Measurements from ENCODE around the gene MS4A2. TPM values are rescaled to one million over a fixed set of nuclear protein-coding genes. Genes with fewer than 3 reads are reported as not detected.
"Not testable (repeated sequence)": the region's sequence is repeated elsewhere in the genome, so short reads cannot be mapped to it uniquely, and the experiment has no call there.

MS4A2 gene
- 0.06 TPM in 1 of 2 replicates, not detected in the other for polyA plus RNA-seq (2013)

- Histone ChIP-seq H2BK120ac (ENCODE audit: insufficient read depth, low read length, poor library complexity) (no peak within 1 kb of the TSS), H3K9me3 (ENCODE audit: insufficient read depth, low read depth, low read length) (no peaks in the 10 kb centered on the region), H4K91ac (ENCODE audit: low read depth, low read length) (no peak within 1 kb of the TSS), H2BK5ac (ENCODE audit: low read depth, low read length, poor library complexity) (no peak within 1 kb of the TSS), H3K14ac (ENCODE audit: low read length) (no peak within 1 kb of the TSS), H4K8ac (ENCODE audit: low read depth, low read length) (no peak within 1 kb of the TSS), H3K79me2 (ENCODE audit: control insufficient read depth, insufficient read depth, low read length, poor library complexity) (no peaks in the 10 kb centered on the region), H2AK5ac (ENCODE audit: low read length) (no peak within 1 kb of the TSS), H3K4me2 (ENCODE audit: low read length) (no peak within 1 kb of the TSS), H2AFZ (ENCODE audit: insufficient read depth, low read length, poor library complexity) (no peak within 1 kb of the TSS), H3K18ac (ENCODE audit: low read length) (no peak within 1 kb of the TSS), H3K36me3 (ENCODE audit: control insufficient read depth in 1 of 2, insufficient read depth in 2 of 2, low read length in 2 of 2) (no peaks in the 10 kb centered on the region), H3K4me3 (ENCODE audit: low read depth, low read length) (no peak within 1 kb of the TSS), H4K12ac (ENCODE audit: low read depth, low read length) (no peak within 1 kb of the TSS), H3K79me1 (ENCODE audit: low read length) (no peaks in the 10 kb centered on the region), H3K27me3 (ENCODE audit: insufficient read depth, low read length) (no peaks in the 10 kb centered on the region), H3K4ac (ENCODE audit: low read depth, low read length) (no peak within 1 kb of the TSS), H3K4me1 (ENCODE audit: control insufficient read depth in 1 of 2, insufficient read depth in 2 of 2, low read length in 2 of 2) (no peaks in the 10 kb centered on the region), H3K9ac (ENCODE audit: low read length) (no peak within 1 kb of the TSS), H3K23ac (ENCODE audit: low read length) (no peak within 1 kb of the TSS), H3K27ac (ENCODE audit: low read depth, low read length) (no peak within 1 kb of the TSS), H2BK12ac (ENCODE audit: low read length) (no peak within 1 kb of the TSS)
- DNase-seq, result no peak
- no CpG with 5 or more reads among the region's 1 CpG for WGBS (ENCODE audit: extremely low coverage, insufficient coverage, insufficient read length)
Measured at GRCh38 chr11:60088364-60088763, at the start of gene MS4A2. MS4A2 (plus strand) TSS chr11:60088664; CDS start chr11:60088766, 102 bp downstream.

GRCh38 chr11:60040109-60040508, 48.4 kb upstream of the MS4A2 start, which contains the start of gene OOSP2:
OOSP2 (plus strand) TSS chr11:60040409; CDS start chr11:60040460, 51 bp downstream.
- WGBS (ENCODE audit: extremely low coverage, insufficient coverage, insufficient read length), result no CpG with 5 or more reads among the region's 8 CpGs
- no peaks in the 10 kb centered on the region for H3K27me3 ChIP-seq (ENCODE audit: insufficient read depth, low read length)

DNA sequence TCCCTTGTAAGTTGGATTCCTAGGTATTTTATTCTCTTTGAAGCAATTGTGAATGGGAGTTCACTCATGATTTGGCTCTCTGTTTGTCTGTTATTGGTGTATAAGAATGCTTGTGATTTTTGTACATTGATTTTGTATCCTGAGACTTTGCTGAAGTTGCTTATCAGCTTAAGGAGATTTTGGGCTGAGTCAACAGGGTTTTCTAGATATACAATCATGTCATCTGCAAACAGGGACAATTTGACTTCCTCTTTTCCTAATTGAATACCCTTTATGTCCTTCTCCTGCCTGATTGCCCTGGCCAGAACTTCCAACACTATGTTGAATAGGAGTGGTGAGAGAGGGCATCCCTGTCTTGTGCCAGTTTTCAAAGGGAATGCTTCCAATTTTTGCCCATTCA, 38.0 kb upstream of the MS4A2 start:
- H2BK5ac ChIP-seq (ENCODE audit: low read depth, low read length, poor library complexity); H3K27ac ChIP-seq (ENCODE audit: low read depth, low read length); H3K27me3 ChIP-seq (ENCODE audit: insufficient read depth, low read length); H3K9ac ChIP-seq (ENCODE audit: low read length); H2AFZ ChIP-seq (ENCODE audit: insufficient read depth, low read length, poor library complexity); H2BK12ac ChIP-seq (ENCODE audit: low read length); H3K4me1 ChIP-seq (ENCODE audit: control insufficient read depth in 1 of 2, insufficient read depth in 2 of 2, low read length in 2 of 2); DNase-seq; H3K14ac ChIP-seq (ENCODE audit: low read length); H3K18ac ChIP-seq (ENCODE audit: low read length); H3K4ac ChIP-seq (ENCODE audit: low read depth, low read length); H2BK120ac ChIP-seq (ENCODE audit: insufficient read depth, low read length, poor library complexity); H4K8ac ChIP-seq (ENCODE audit: low read depth, low read length); H3K4me3 ChIP-seq (ENCODE audit: low read depth, low read length); H3K9me3 ChIP-seq (ENCODE audit: insufficient read depth, low read depth, low read length); H4K91ac ChIP-seq (ENCODE audit: low read depth, low read length); H3K36me3 ChIP-seq (ENCODE audit: control insufficient read depth in 1 of 2, insufficient read depth in 2 of 2, low read length in 2 of 2); H4K12ac ChIP-seq (ENCODE audit: low read depth, low read length); H3K23ac ChIP-seq (ENCODE audit: low read length); H3K79me2 ChIP-seq (ENCODE audit: control insufficient read depth, insufficient read depth, low read length, poor library complexity); H3K4me2 ChIP-seq (ENCODE audit: low read length); H2AK5ac ChIP-seq (ENCODE audit: low read length); H3K79me1 ChIP-seq (ENCODE audit: low read length): not testable (repeated sequence)

More at GRCh38 chr11:60040109-60040508, 48.4 kb upstream of the MS4A2 start, which contains the start of gene OOSP2:
- Histone ChIP-seq H4K8ac (ENCODE audit: low read depth, low read length) (no peak within 1 kb of the TSS), H2BK5ac (ENCODE audit: low read depth, low read length, poor library complexity) (no peak within 1 kb of the TSS), H3K18ac (ENCODE audit: low read length) (no peak within 1 kb of the TSS), H4K91ac (ENCODE audit: low read depth, low read length) (no peak within 1 kb of the TSS), H2BK120ac (ENCODE audit: insufficient read depth, low read length, poor library complexity) (no peak within 1 kb of the TSS), H3K4me3 (ENCODE audit: low read depth, low read length) (no peak within 1 kb of the TSS), H3K9ac (ENCODE audit: low read length) (no peak within 1 kb of the TSS), H2AK5ac (ENCODE audit: low read length) (no peak within 1 kb of the TSS), H3K79me2 (ENCODE audit: control insufficient read depth, insufficient read depth, low read length, poor library complexity) (no peaks in the 10 kb centered on the region), H3K4ac (ENCODE audit: low read depth, low read length) (no peak within 1 kb of the TSS), H3K14ac (ENCODE audit: low read length) (no peak within 1 kb of the TSS), H3K23ac (ENCODE audit: low read length) (no peak within 1 kb of the TSS), H2AFZ (ENCODE audit: insufficient read depth, low read length, poor library complexity) (no peak within 1 kb of the TSS), H3K27ac (ENCODE audit: low read depth, low read length) (no peak within 1 kb of the TSS), H3K36me3 (ENCODE audit: control insufficient read depth in 1 of 2, insufficient read depth in 2 of 2, low read length in 2 of 2) (no peaks in the 10 kb centered on the region), H3K9me3 (ENCODE audit: insufficient read depth, low read depth, low read length) (no peaks in the 10 kb centered on the region), H3K4me1 (ENCODE audit: control insufficient read depth in 1 of 2, insufficient read depth in 2 of 2, low read length in 2 of 2) (no peaks in the 10 kb centered on the region), H3K4me2 (ENCODE audit: low read length) (no peak within 1 kb of the TSS), H3K79me1 (ENCODE audit: low read length) (no peaks in the 10 kb centered on the region), H2BK12ac (ENCODE audit: low read length) (no peak within 1 kb of the TSS), H4K12ac (ENCODE audit: low read depth, low read length) (no peak within 1 kb of the TSS)
- no peak for DNase-seq

GRCh38 chr11:60050839-60051238, 37.6 kb upstream of the MS4A2 start:
- not testable (repeated sequence) for H2BK120ac ChIP-seq (ENCODE audit: insufficient read depth, low read length, poor library complexity); H3K4ac ChIP-seq (ENCODE audit: low read depth, low read length); H3K9me3 ChIP-seq (ENCODE audit: insufficient read depth, low read depth, low read length); H3K4me2 ChIP-seq (ENCODE audit: low read length); H4K8ac ChIP-seq (ENCODE audit: low read depth, low read length); H3K14ac ChIP-seq (ENCODE audit: low read length); DNase-seq; H3K4me1 ChIP-seq (ENCODE audit: control insufficient read depth in 1 of 2, insufficient read depth in 2 of 2, low read length in 2 of 2); H2BK5ac ChIP-seq (ENCODE audit: low read depth, low read length, poor library complexity); H3K27ac ChIP-seq (ENCODE audit: low read depth, low read length); H3K27me3 ChIP-seq (ENCODE audit: insufficient read depth, low read length); H3K79me2 ChIP-seq (ENCODE audit: control insufficient read depth, insufficient read depth, low read length, poor library complexity); H2AFZ ChIP-seq (ENCODE audit: insufficient read depth, low read length, poor library complexity); H2AK5ac ChIP-seq (ENCODE audit: low read length); H3K79me1 ChIP-seq (ENCODE audit: low read length); H4K12ac ChIP-seq (ENCODE audit: low read depth, low read length); H3K4me3 ChIP-seq (ENCODE audit: low read depth, low read length); H3K36me3 ChIP-seq (ENCODE audit: control insufficient read depth in 1 of 2, insufficient read depth in 2 of 2, low read length in 2 of 2); H3K9ac ChIP-seq (ENCODE audit: low read length); H2BK12ac ChIP-seq (ENCODE audit: low read length); H3K18ac ChIP-seq (ENCODE audit: low read length); H4K91ac ChIP-seq (ENCODE audit: low read depth, low read length); H3K23ac ChIP-seq (ENCODE audit: low read length)
- no CpG with 5 or more reads among the region's 3 CpGs for WGBS (ENCODE audit: extremely low coverage, insufficient coverage, insufficient read length)

Data from trophoblast cell (in vitro differentiated cells and primary cell).